ENCODE data around the gene CPNE6. TPM values are rescaled to one million over a fixed set of nuclear protein-coding genes. Genes with fewer than 3 reads are reported as not detected.

CPNE6 gene
- total RNA-seq, 1 donor from 2014 or later: not detected

GRCh38 chr14:24110523-24110922, 39.2 kb downstream of the CPNE6 start:
- Histone ChIP-seq H3K27me3 (no peaks in the 10 kb centered on the region), H3K4me2 (no peak overlapping the region), H4K20me1 (ENCODE audit: low read depth) (no peaks in the 10 kb centered on the region), H3K79me2 (ENCODE audit: low read depth) (peaks cover 2% of the 10 kb centered on the region), H3K36me3 (no peaks in the 10 kb centered on the region), H3K4me3 (no peak overlapping the region), H3K9me3 (ENCODE audit: low read depth) (no peaks in the 10 kb centered on the region), H2AFZ (replicated peaks) (no peak overlapping the region), H3K9ac (no peak overlapping the region), H3K4me1 (no peaks in the 10 kb centered on the region), H3K27ac (no peak overlapping the region), H3F3A (ENCODE audit: low read depth) (peaks cover 18% of the 10 kb centered on the region)
- Mint-ChIP-seq H3K36me3 (no peaks in the 10 kb centered on the region), H3K27ac (no peak overlapping the region), H3K4me3 (no peak overlapping the region), H3K4me1 (peaks cover 5% of the 10 kb centered on the region), H3K27me3 (ENCODE audit: insufficient read depth, low read depth) (peaks cover 3% of the 10 kb centered on the region), H3K9me3 (no peaks in the 10 kb centered on the region)
- TF ChIP-seq EZH2phosphoT487 (IDR thresholded peaks at IDR 0.05) (no peak), CTCF (IDR thresholded peaks at IDR 0.05) (no peak), EZH2 (IDR thresholded peaks at IDR 0.05) (no peak)
- DNase-seq (ENCODE audit: low spot score): no peak

GRCh38 chr14:24113379-24113800, 42.0 kb downstream of the CPNE6 start:
- Histone ChIP-seq H3K9ac (peak overlapping the region; percentile 23), H3F3A (ENCODE audit: low read depth) (peaks cover 19% of the 10 kb centered on the region), H3K27me3 (no peaks in the 10 kb centered on the region), H3K4me3 (peak overlapping the region; percentile 61), H3K27ac (no peak overlapping the region), H3K79me2 (ENCODE audit: low read depth) (peaks cover 13% of the 10 kb centered on the region), H2AFZ (replicated peaks) (peak overlapping the region; percentile 79), H4K20me1 (ENCODE audit: low read depth) (no peaks in the 10 kb centered on the region), H3K9me3 (ENCODE audit: low read depth) (no peaks in the 10 kb centered on the region), H3K36me3 (no peaks in the 10 kb centered on the region), H3K4me2 (peak overlapping the region; percentile 79), H3K4me1 (peaks cover 6% of the 10 kb centered on the region)
- Mint-ChIP-seq H3K4me3 (peak overlapping the region; percentile 94), H3K4me1 (peaks cover 17% of the 10 kb centered on the region), H3K27ac (peak overlapping the region; percentile 95), H3K27me3 (ENCODE audit: insufficient read depth, low read depth) (peaks cover 3% of the 10 kb centered on the region), H3K9me3 (no peaks in the 10 kb centered on the region), H3K36me3 (no peaks in the 10 kb centered on the region)
- no peak for DNase-seq (ENCODE audit: low spot score)
- TF ChIP-seq EZH2phosphoT487 (IDR thresholded peaks at IDR 0.05) (no peak), CTCF (IDR thresholded peaks at IDR 0.05) (no peak), EZH2 (IDR thresholded peaks at IDR 0.05) (no peak)

- Mint-ChIP-seq H3K4me3 (peak overlapping the region; percentile 94), H3K9me3 (no peaks in the 10 kb centered on the region), H3K36me3 (peaks cover 5% of the 10 kb centered on the region), H3K4me1 (peaks cover 15% of the 10 kb centered on the region), H3K27me3 (ENCODE audit: insufficient read depth, low read depth) (peaks cover 3% of the 10 kb centered on the region), H3K27ac (peak overlapping the region; percentile 95)
- peaks cover 6% of the 10 kb centered on the region for H3K4me1 ChIP-seq
- TF ChIP-seq EZH2 (IDR thresholded peaks at IDR 0.05) (no peak), CTCF (IDR thresholded peaks at IDR 0.05) (no peak), EZH2phosphoT487 (IDR thresholded peaks at IDR 0.05) (no peak)
- H3K27me3 ChIP-seq: no peaks in the 10 kb centered on the region
- H3K79me2 ChIP-seq (ENCODE audit: low read depth): peaks cover 13% of the 10 kb centered on the region
- H4K20me1 ChIP-seq (ENCODE audit: low read depth): no peaks in the 10 kb centered on the region
- H3K36me3 ChIP-seq: no peaks in the 10 kb centered on the region
- DNase-seq (ENCODE audit: low spot score): peak; percentile 92
- H2AFZ ChIP-seq (replicated peaks): peak overlapping the region; percentile 79
- peaks cover 19% of the 10 kb centered on the region for H3F3A ChIP-seq (ENCODE audit: low read depth)
- H3K9ac ChIP-seq: peak overlapping the region; percentile 23
- peak overlapping the region; percentile 79 for H3K4me2 ChIP-seq
- no peaks in the 10 kb centered on the region for H3K9me3 ChIP-seq (ENCODE audit: low read depth)
- H3K27ac ChIP-seq: peak overlapping the region; percentile 65
- peak overlapping the region; percentile 61 for H3K4me3 ChIP-seq
Measured at GRCh38 chr14:24113801-24114531, 42.6 kb downstream of the CPNE6 start.
